Measurements from ENCODE around the gene KIF2A. TPM values are rescaled to one million over a fixed set of nuclear protein-coding genes. Genes with fewer than 3 reads are reported as not detected.

Gene KIF2A
- total and polyA plus RNA-seq, 2 of the 13 experiments (the other 11 are each of a cell fraction or from before 2014, with no cell fraction given) = 8.5 to 19.2 TPM

DNA sequence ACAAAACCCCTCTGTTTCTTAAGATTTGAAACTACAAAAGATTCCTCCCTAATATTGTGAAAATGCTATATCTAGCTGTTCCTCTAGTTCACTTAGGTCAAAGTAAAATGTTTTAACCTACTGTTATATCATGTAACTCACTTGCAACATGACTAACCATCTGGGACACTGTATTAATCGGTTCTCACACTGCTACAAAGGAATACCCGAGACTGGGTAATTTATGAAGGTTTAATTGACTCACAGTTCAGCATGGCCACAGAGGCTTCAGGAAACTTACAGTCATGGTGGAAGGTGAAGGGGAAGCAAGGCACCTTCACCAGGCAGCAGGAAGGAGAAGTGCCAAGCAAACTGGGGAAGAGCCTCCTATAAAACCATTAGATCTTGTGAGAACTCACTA is 63.0 kb downstream of the KIF2A start:
- ChIA-PET POLR2A (no interaction called here), CTCF (ENCODE audit: low intra/inter-chr PET ratio, low total read pairs) (no interaction called here)
- peaks cover 4 to 16% of the 10 kb centered on the region in 2 experiments; a peak in 3 of 5 replicates for H3K36me3 ChIP-seq (replicated peaks in 1 of 2; ENCODE audit: control insufficient read depth in 1 of 2, insufficient read depth in 2 of 2, low read length in 2 of 2)
- H3K27me3 ChIP-seq (ENCODE audit: control insufficient read depth in 1 of 2, insufficient read depth in 2 of 2, low read length in 2 of 2) = no peaks in the 10 kb centered on the region
- no TSS peak for BruUV-seq (replicated peaks)
- no peaks in the 10 kb centered on the region for H4K20me1 ChIP-seq (ENCODE audit: insufficient read depth, low read length)
- no peaks in the 10 kb centered on the region for H3K9me3 ChIP-seq (ENCODE audit: low read length)
- ATAC-seq (no peak), DNase-seq (ENCODE audit: low spot score) (no peak), FAIRE-seq (no peak)
- in situ Hi-C loops (cut with HindIII; ENCODE audit: extremely low pct_ligation_motif_present, low pct_unique_long_range_greater_than_20kb) (no loop called here), intact Hi-C loops (cut with micrococcal nuclease; ENCODE audit: unreplicated experiment) (no loop called here)
- H3K79me2 ChIP-seq (ENCODE audit: insufficient read depth, low read length) = no peaks in the 10 kb centered on the region
- no peak overlapping the region for H3K4me2 ChIP-seq (ENCODE audit: low read depth, low read length)
- no peak overlapping the region for H3K27ac ChIP-seq (ENCODE audit: extremely low read length, insufficient read depth, low read length)
- no peak overlapping the region for H3K9ac ChIP-seq (ENCODE audit: insufficient read depth, low read depth, low read length)
- no peak overlapping the region for H2AFZ ChIP-seq (ENCODE audit: low read length)
- H3K4me1 ChIP-seq (ENCODE audit: insufficient read depth, low read length) = no peaks in the 10 kb centered on the region
- no peak overlapping the region for H3K4me3 ChIP-seq (replicated peaks in 1 of 3; ENCODE audit: insufficient read depth in 1 of 3, low read depth in 2 of 3, low read length in 3 of 3)
- 100% methylated on average over 2 of the region's 2 CpGs for WGBS (ENCODE audit: low lambda C conversion rate)
- TF ChIP-seq SMARCE1 (IDR thresholded peaks at IDR 0.05; ENCODE audit: borderline replicate concordance) (no peak), SNAPC5 (CRISPR knock-in tag; IDR thresholded peaks at IDR 0.05; ENCODE audit: borderline replicate concordance) (no peak), HIC2 (CRISPR knock-in tag; IDR thresholded peaks at IDR 0.05; ENCODE audit: low read depth) (no peak), PHF21A (CRISPR knock-in tag; IDR thresholded peaks at IDR 0.05) (no peak), ZNF552 (CRISPR knock-in tag; IDR thresholded peaks at IDR 0.05; ENCODE audit: borderline replicate concordance) (no peak), PAF1 (CRISPR knock-in tag; IDR thresholded peaks at IDR 0.05) (no peak), ZNF460 (CRISPR knock-in tag; IDR thresholded peaks at IDR 0.05; ENCODE audit: borderline replicate concordance) (no peak), ISL2 (CRISPR knock-in tag; IDR thresholded peaks at IDR 0.05) (no peak), SRF (IDR thresholded peaks at IDR 0.05; ENCODE audit: low read depth, low read length) (no peak), ZNF713 (CRISPR knock-in tag; IDR thresholded peaks at IDR 0.05) (no peak), RARA (CRISPR knock-in tag; IDR thresholded peaks at IDR 0.05) (no peak), ATF7 (IDR thresholded peaks at IDR 0.05) (no peak), ATF7 (CRISPR knock-in tag; IDR thresholded peaks at IDR 0.05) (no peak), ZNF605 (CRISPR knock-in tag; IDR thresholded peaks at IDR 0.05) (no peak), ZNF574 (CRISPR knock-in tag; IDR thresholded peaks at IDR 0.05) (no peak), ARNT (IDR thresholded peaks at IDR 0.05) (no peak), GLI4 (CRISPR knock-in tag; IDR thresholded peaks at IDR 0.05; ENCODE audit: borderline replicate concordance) (no peak), TCF12 (IDR thresholded peaks at IDR 0.05) (no peak), TCF12 (CRISPR knock-in tag; IDR thresholded peaks at IDR 0.05) (no peak), SAFB2 (CRISPR knock-in tag; IDR thresholded peaks at IDR 0.05; ENCODE audit: borderline replicate concordance, low read depth) (no peak)
- TF ChIP-seq, protein P1, sequence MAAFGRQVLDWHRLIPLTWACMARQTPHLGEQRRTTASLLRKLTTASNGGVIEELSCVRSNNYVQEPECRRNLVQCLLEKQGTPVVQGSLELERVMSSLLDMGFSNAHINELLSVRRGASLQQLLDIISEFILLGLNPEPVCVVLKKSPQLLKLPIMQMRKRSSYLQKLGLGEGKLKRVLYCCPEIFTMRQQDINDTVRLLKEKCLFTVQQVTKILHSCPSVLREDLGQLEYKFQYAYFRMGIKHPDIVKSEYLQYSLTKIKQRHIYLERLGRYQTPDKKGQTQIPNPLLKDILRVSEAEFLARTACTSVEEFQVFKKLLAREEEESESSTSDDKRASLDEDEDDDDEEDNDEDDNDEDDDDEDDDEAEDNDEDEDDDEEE (CRISPR knock-in tag; IDR thresholded peaks at IDR 0.05) = no peak
